Left lung (tissue), 10 donors: ENCODE results near the gene SPECC1L. TPM values are rescaled to one million over a fixed set of nuclear protein-coding genes. Genes with fewer than 3 reads are reported as not detected.

Experiments used
- ATAC-seq: fragments of 200-7000 bp; cut with Tn5 transposase; one replicate; pipeline ENCODE4 v1.9.1; 2020; ENCODE audit warnings: moderate library complexity
- DNase-seq, 4 donors: peaks; one replicate each; pipeline ENCODE4 v3.0.0-alpha.2; 2013 to 2020
- H3K27ac ChIP-seq, 2 donors: fragments of 200-600 bp; sonication (generic) in 1 of 2; one replicate each; pipeline versions ENCODE4 v1.5.0 to v1.8.0; 2020 to 2021
- H3K27me3 ChIP-seq, 2 donors: fragments of 200-600 bp; sonication (generic) in 1 of 2; one replicate each; pipeline versions ENCODE4 v1.5.0 to v1.8.0; 2020 to 2021
- H3K36me3 ChIP-seq, 2 donors: fragments of 200-600 bp; sonication (generic) in 1 of 2; one replicate each; pipeline versions ENCODE4 v1.5.0 to v1.8.0; 2020 to 2021
- H3K4me1 ChIP-seq, 2 donors: fragments of 200-600 bp; one replicate each; pipeline ENCODE4 v1.8.0; 2021
- H3K4me3 ChIP-seq, 2 donors: fragments of 200-600 bp; sonication (generic) in 1 of 2; one replicate each; pipeline versions ENCODE4 v1.5.0 to v1.8.0; 2020 to 2021; ENCODE audit warnings: mild to moderate bottlenecking in 1 of 2
- H3K9me3 ChIP-seq, 2 donors: fragments of 200-600 bp; sonication (generic) in 1 of 2; one replicate each; pipeline versions ENCODE4 v1.5.0 to v1.8.0; 2020 to 2021
- intact Hi-C, 2 donors: fragments of 100-400 bp; cut with DNase I; formaldehyde crosslinking; loops; one replicate each; pipeline versions ENCODE4 v1.11.2 to v1.14.2; 2022
- polyA plus RNA-seq, 6 donors: library from polyadenylated mRNA; unstranded; fragments of 120-200 nt; gene quantifications; one replicate each; pipeline ENCODE4 v1.2.1, GENCODE V29; 2013; ENCODE audit not compliant: insufficient read length in 6 of 6
- total RNA-seq, 2 donors: library from RNA; stranded (reverse); fragmentation: NEBNext Ultra II Directional; extraction: Animal tissue kit (Norgen Biotek cat#: 25700); gene quantifications; one replicate each; pipeline ENCODE4 v1.2.1, GENCODE V29; 2021
- TF ChIP-seq, protein P1 (sequence below), 2 donors: fragments of 200-600 bp; sonication (generic) in 1 of 2; IDR thresholded peaks; one replicate each; pipeline versions ENCODE4 v1.5.0 to v1.8.0; 2021; ENCODE audit warnings: antibody characterized with exemption in 2 of 2
- donor health status: DM: no; HTN: yes; CAD: no.
- donor health status: DM: no; HTN: no; CAD: no.

SPECC1L gene
- total and polyA plus RNA-seq, 8 donors: 70.9 to 94.4 (median 80.9) TPM

DNA sequence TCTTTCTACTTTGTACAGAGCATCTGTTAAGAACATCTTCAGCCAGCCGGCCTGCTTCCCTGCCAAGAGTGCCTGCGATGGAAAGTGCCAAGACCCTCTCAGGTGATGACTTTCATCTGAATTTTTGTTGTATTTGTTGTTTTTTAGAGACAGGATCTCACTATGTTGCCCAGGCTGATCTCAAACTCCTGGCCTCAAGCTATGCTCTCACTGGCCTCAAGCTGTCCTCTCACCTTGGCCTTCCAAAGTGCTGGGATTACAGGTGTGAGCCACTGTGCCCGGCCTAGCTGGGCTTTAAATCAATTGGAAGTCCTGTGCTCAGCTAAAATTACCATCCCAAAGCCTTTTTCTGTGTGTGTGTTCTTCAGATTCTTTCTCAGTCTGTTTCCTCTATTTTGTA, 92.6 kb downstream of the SPECC1L start:
- intact Hi-C loops: no loop called here
- Histone ChIP-seq H3K27ac (no peak overlapping the region), H3K4me3 (no peak overlapping the region), H3K4me1 (peaks cover 0 to 12% of the 10 kb centered on the region in 2 donors), H3K9me3 (no peaks in the 10 kb centered on the region), H3K27me3 (no peaks in the 10 kb centered on the region), H3K36me3 (peaks cover 0 to 79% of the 10 kb centered on the region in 2 donors)
- no peak for DNase-seq
- no peak for ATAC-seq
- TF ChIP-seq, protein P1, sequence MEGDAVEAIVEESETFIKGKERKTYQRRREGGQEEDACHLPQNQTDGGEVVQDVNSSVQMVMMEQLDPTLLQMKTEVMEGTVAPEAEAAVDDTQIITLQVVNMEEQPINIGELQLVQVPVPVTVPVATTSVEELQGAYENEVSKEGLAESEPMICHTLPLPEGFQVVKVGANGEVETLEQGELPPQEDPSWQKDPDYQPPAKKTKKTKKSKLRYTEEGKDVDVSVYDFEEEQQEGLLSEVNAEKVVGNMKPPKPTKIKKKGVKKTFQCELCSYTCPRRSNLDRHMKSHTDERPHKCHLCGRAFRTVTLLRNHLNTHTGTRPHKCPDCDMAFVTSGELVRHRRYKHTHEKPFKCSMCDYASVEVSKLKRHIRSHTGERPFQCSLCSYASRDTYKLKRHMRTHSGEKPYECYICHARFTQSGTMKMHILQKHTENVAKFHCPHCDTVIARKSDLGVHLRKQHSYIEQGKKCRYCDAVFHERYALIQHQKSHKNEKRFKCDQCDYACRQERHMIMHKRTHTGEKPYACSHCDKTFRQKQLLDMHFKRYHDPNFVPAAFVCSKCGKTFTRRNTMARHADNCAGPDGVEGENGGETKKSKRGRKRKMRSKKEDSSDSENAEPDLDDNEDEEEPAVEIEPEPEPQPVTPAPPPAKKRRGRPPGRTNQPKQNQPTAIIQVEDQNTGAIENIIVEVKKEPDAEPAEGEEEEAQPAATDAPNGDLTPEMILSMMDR (IDR thresholded peaks at IDR 0.05): no peak

DNA sequence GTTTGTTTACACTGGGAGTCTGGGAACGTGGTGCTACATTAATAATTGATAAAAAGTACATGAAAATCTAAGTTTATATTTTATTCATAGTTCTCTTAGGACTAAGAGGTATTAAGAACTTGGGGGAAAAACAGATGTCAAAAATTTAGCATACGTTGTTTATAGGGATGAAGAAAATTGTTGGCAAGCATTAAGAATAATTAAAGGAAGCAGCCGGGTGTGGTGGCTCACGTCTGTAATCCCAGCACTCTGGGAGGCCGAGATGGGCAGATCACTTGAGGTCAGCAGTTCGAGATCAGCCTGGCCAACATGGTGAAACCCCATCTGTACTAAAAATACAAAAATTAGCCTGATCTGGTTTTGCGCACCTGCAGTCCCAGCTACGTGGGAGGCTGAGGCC, 96.1 kb downstream of the SPECC1L start:
- Histone ChIP-seq H3K27me3 (no peaks in the 10 kb centered on the region), H3K27ac (no peak overlapping the region), H3K4me1 (peaks cover 0 to 9% of the 10 kb centered on the region in 2 donors), H3K9me3 (no peaks in the 10 kb centered on the region), H3K36me3 (peaks cover 0 to 93% of the 10 kb centered on the region in 2 donors), H3K4me3 (no peak overlapping the region)
- ATAC-seq (no peak), DNase-seq (no peak)
- TF ChIP-seq, protein P1 (IDR thresholded peaks at IDR 0.05): no peak
- intact Hi-C loops: no loop called here

DNA sequence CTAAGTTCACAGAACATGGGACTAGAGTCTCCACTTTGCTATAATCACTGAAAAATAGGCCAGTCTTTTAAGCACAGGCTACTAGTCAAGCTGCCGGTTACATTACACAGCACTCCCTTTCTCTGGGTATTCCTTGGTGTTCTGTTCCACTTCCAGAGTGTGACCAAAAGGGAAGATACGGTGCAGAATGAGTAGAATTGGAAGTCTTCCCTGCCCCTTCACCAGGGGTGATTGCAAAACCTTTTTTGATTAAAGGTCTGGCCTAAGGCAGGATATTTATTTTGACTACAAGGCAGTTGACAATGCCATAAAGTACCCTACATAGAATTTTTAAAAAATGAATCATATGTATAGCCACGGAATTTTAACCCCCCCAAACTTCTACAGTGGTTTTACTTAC, 97.2 kb downstream of the SPECC1L start:
- peaks cover 0 to 93% of the 10 kb centered on the region in 2 donors for H3K36me3 ChIP-seq
- H3K9me3 ChIP-seq: no peaks in the 10 kb centered on the region
- intact Hi-C loops: no loop called here
- TF ChIP-seq, protein P1 (IDR thresholded peaks at IDR 0.05): no peak
- ATAC-seq: no peak
- peaks cover 0 to 9% of the 10 kb centered on the region in 2 donors for H3K4me1 ChIP-seq
- H3K27me3 ChIP-seq: no peaks in the 10 kb centered on the region
- DNase-seq: no peak
- no peak overlapping the region for H3K27ac ChIP-seq
- H3K4me3 ChIP-seq: no peak overlapping the region

DNA sequence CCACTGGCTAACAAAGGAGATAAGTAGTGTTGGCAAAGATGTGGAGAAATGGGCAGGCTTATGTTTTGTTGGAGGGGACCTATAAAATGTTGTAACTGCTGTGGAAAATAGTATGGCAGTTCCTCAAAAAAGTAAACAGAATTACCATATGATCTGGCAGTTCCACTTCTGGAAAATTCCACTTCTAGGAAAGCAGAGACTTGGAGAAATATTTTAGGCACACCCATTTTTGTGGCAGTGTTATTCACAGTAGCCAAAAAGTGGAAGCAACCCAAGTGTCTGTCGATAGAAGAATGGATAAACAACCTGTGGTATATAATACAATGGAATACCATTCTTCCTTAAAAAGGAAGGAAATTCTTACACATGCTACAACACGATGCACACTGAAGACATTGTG, 99.8 kb downstream of the SPECC1L start:
- peak overlapping the region in 1 of 2 donors; percentile 33 for H3K27ac ChIP-seq
- no peaks in the 10 kb centered on the region for H3K27me3 ChIP-seq
- DNase-seq (no peak), ATAC-seq (peak; percentile 12)
- no peak overlapping the region for H3K4me3 ChIP-seq
- H3K36me3 ChIP-seq: peaks cover 0 to 81% of the 10 kb centered on the region in 2 donors
- TF ChIP-seq, protein P1 (IDR thresholded peaks at IDR 0.05): no peak
- intact Hi-C loops: no loop called here
- no peaks in the 10 kb centered on the region for H3K9me3 ChIP-seq
- peaks cover 0 to 9% of the 10 kb centered on the region in 2 donors for H3K4me1 ChIP-seq

DNA sequence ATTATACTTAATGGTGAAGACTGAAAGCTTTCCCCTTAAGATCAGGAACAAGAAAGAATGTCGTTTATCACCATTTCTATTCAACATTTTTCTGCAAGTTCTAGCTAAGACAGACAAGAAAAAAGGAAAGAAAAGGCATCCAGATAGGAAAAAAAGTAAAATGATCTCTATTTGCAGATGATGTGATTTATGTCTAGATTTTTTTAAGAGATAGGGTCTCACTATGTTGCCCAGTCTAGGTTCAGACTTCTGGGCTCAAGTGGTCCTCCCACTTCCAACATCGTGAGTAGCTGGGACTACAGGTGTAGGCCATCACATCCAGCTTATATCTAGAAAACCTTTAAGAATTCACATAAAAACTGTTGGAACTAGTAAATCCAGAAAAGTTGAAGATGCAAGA, 105.4 kb downstream of the SPECC1L start:
- Histone ChIP-seq H3K36me3 (peaks cover 0 to 53% of the 10 kb centered on the region in 2 donors), H3K27ac (no peak overlapping the region), H3K4me1 (peaks cover 0 to 14% of the 10 kb centered on the region in 2 donors), H3K9me3 (no peaks in the 10 kb centered on the region), H3K4me3 (no peak overlapping the region), H3K27me3 (no peaks in the 10 kb centered on the region)
- DNase-seq (no peak), ATAC-seq (no peak)
- TF ChIP-seq, protein P1 (IDR thresholded peaks at IDR 0.05): no peak
- intact Hi-C loops: no loop called here
